HL-60 (cell line): Measurements from ENCODE around the gene SRBD1.

ENCODE experiments used
- POLR2AphosphoS5 ChIP-seq: IDR thresholded peaks from 2 replicates; pipeline ENCODE4 v1.6.1; 2012; ENCODE audit warnings: low read depth
- SPI1 ChIP-seq: IDR thresholded peaks from 2 replicates; pipeline ENCODE4 v1.6.1; 2012; ENCODE audit warnings: low read depth, mild to moderate bottlenecking, borderline replicate concordance
- TF ChIP-seq, protein P1 (sequence below): IDR thresholded peaks from one replicate; pipeline ENCODE4 v1.5.1; 2011; ENCODE audit warnings: low read length, control low read depth, inconsistent platforms; ENCODE audit not compliant: insufficient read depth

DNA sequence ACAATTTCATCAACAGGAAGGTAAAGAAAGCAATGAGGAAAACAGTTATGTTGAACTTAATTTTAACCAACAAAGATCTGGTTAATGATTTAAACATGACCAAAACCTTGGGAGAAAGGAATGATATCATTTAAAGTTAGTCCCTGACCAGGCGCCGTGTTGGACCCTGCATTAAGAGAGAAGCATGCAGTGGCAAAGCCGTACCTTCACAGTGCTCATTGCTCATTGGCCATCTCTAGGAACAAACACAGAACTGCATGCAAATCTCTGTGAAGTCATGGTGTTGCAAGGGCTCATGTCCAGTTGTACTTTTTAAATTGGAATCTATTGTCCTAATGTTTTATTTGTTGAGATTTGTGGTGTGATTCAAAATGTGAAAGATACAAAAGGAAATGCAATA, 12.0 kb upstream of the SRBD1 start:
- TF ChIP-seq, protein P1, sequence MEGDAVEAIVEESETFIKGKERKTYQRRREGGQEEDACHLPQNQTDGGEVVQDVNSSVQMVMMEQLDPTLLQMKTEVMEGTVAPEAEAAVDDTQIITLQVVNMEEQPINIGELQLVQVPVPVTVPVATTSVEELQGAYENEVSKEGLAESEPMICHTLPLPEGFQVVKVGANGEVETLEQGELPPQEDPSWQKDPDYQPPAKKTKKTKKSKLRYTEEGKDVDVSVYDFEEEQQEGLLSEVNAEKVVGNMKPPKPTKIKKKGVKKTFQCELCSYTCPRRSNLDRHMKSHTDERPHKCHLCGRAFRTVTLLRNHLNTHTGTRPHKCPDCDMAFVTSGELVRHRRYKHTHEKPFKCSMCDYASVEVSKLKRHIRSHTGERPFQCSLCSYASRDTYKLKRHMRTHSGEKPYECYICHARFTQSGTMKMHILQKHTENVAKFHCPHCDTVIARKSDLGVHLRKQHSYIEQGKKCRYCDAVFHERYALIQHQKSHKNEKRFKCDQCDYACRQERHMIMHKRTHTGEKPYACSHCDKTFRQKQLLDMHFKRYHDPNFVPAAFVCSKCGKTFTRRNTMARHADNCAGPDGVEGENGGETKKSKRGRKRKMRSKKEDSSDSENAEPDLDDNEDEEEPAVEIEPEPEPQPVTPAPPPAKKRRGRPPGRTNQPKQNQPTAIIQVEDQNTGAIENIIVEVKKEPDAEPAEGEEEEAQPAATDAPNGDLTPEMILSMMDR = no peak
- no peak for TF ChIP-seq POLR2AphosphoS5
- TF ChIP-seq SPI1 = no peak
